K562 (cell line): ENCODE measurements around the gene TPO. TPM values are rescaled to one million over a fixed set of nuclear protein-coding genes. Genes with fewer than 3 reads are reported as not detected.

Experiments used
- ATAC-seq: fragments of 200-7000 bp; cut with Tn5 transposase; 3 replicates; pipeline ENCODE4 v1.9.1; 2020; ENCODE audit warnings: moderate library complexity
- BruUV-seq: library from RNA; stranded (reverse); fragments of 400-500 nt; replicated peaks from 2 replicates; lab custom pipeline; 2021; lab: Mats Ljungman, UMichigan
- CTCF ChIA-PET: fragments of 300-600 bp; formaldehyde crosslinking; extraction: SDS; loops from one replicate; lab custom pipeline; 2021; ENCODE audit warnings: low intra/inter-chr PET ratio; lab: Yijun Ruan, JAX
- POLR2A ChIA-PET: fragments of 300-600, 350-650 bp; sonication (Branson Sonifier 250); formaldehyde crosslinking; extraction: SDS; loops from one replicate; lab custom pipeline; 2021; ENCODE audit warnings: antibody characterized with exemption, inconsistent platforms; lab: Yijun Ruan, JAX
- DNase-seq, 4 experiments: peaks; one replicate each; pipeline versions ENCODE4 v3.0.0 to v3.0.0-alpha.2; 2011 to 2018; ENCODE audit warnings: low spot score in 3 of 4, mixed read lengths in 3 of 4; ENCODE audit errors: extremely low read depth in 1 of 4
- FAIRE-seq: peaks from 2 replicates; lab custom pipeline; 2011; peaks lifted over from hg19 to GRCh38; lab: Jason Lieb, UNC
- H2AFZ ChIP-seq: 2 replicates; pipeline ENCODE4 v1.6.0; 2011; ENCODE audit warnings: low read depth, low read length, control low read depth, inconsistent platforms
- H3K27ac ChIP-seq: fragments of 200-600 bp; 3 replicates; pipeline ENCODE4 v1.8.0; 2011; ENCODE audit warnings: low read depth, mild to moderate bottlenecking, control low read depth, inconsistent platforms, low read length, moderate library complexity, mixed read lengths; ENCODE audit errors: extremely low read depth
- H3K27me3 ChIP-seq, 2 experiments: fragments of 300-600 bp in 1 of 2; 2 replicates in 1 of 2; 3 replicates in 1 of 2; pipeline versions ENCODE4 v1.6.0 to v1.8.0; 2011; ENCODE audit warnings: inconsistent platforms in 2 of 2, low read length in 2 of 2, mild to moderate bottlenecking in 1 of 2, mixed read lengths in 1 of 2, moderate library complexity in 1 of 2; ENCODE audit not compliant: control insufficient read depth in 2 of 2, insufficient read depth in 2 of 2
- H3K36me3 ChIP-seq: fragments of 300-600 bp; 3 replicates; pipeline ENCODE4 v1.8.0; 2011; ENCODE audit warnings: mild to moderate bottlenecking, low read length, inconsistent platforms; ENCODE audit not compliant: control insufficient read depth, insufficient read depth
- H3K4me1 ChIP-seq, 2 experiments: fragments of 200-600 bp in 1 of 2; replicated peaks in 1 of 2; 2 replicates in 1 of 2; 3 replicates in 1 of 2; pipeline versions ENCODE4 v1.5.1 to v1.8.0; 2011; ENCODE audit warnings: inconsistent platforms in 2 of 2, low read length in 2 of 2, mild to moderate bottlenecking in 1 of 2, mixed read lengths in 1 of 2, moderate library complexity in 1 of 2; ENCODE audit not compliant: control insufficient read depth in 2 of 2, insufficient read depth in 2 of 2
- H3K4me2 ChIP-seq: 2 replicates; pipeline ENCODE4 v1.6.1; 2011; ENCODE audit warnings: low read length, control low read depth, inconsistent platforms, mixed read lengths; ENCODE audit not compliant: insufficient read depth
- H3K4me3 ChIP-seq: fragments of 200-600 bp; sonication (generic), shearing (Covaris generic); 2 replicates; pipeline ENCODE4 v1.5.1; 2016; ENCODE audit warnings: control low read depth, inconsistent platforms
- H3K79me2 ChIP-seq: fragments of 200-600 bp; 3 replicates; pipeline ENCODE4 v1.8.0; 2011; ENCODE audit warnings: low read length, inconsistent platforms; ENCODE audit not compliant: control insufficient read depth, insufficient read depth
- H3K9ac ChIP-seq, 2 experiments: 2 replicates each; pipeline versions ENCODE4 v1.6.0 to v1.6.1; 2011; ENCODE audit warnings: low read depth in 2 of 2, low read length in 2 of 2, control low read depth in 1 of 2, inconsistent platforms in 1 of 2, mild to moderate bottlenecking in 1 of 2, mixed read lengths in 1 of 2; ENCODE audit not compliant: insufficient read depth in 1 of 2
- H3K9me1 ChIP-seq: one replicate; pipeline ENCODE4 v1.6.0; 2011; ENCODE audit warnings: inconsistent platforms, mild to moderate bottlenecking, low read length, moderate library complexity; ENCODE audit not compliant: control insufficient read depth, insufficient read depth
- H3K9me3 ChIP-seq: replicated peaks from 2 replicates; pipeline ENCODE4 v1.5.1; 2011; ENCODE audit warnings: low read depth, low read length, inconsistent platforms; ENCODE audit not compliant: control insufficient read depth, insufficient read depth
- H4K20me1 ChIP-seq: replicated peaks from 2 replicates; pipeline ENCODE4 v1.6.1; 2011; ENCODE audit warnings: low read length, inconsistent platforms, mixed read lengths; ENCODE audit not compliant: control insufficient read depth, insufficient read depth
- CBX3 ChIP-seq, 2 experiments: IDR thresholded peaks; 1 replicate in 1 of 2; 2 replicates in 1 of 2; pipeline ENCODE4 v1.6.1; 2012; ENCODE audit warnings: inconsistent platforms in 2 of 2, low read length in 2 of 2, borderline replicate concordance in 1 of 2, control low read depth in 1 of 2
- COPS2 ChIP-seq: fragments of 450-650 bp; conservative IDR thresholded peaks from 2 replicates; pipeline ENCODE4 v1.6.1; 2016; ENCODE audit warnings: mild to moderate bottlenecking, moderate library complexity
- E4F1 ChIP-seq: fragments of 250-450 bp; sonication (Bioruptor Pico); IDR thresholded peaks from 2 replicates; pipeline ENCODE4 v1.5.0; 2021; ENCODE audit warnings: mild to moderate bottlenecking, borderline replicate concordance
- HDAC8 ChIP-seq: fragments of 450-650 bp; IDR thresholded peaks from 2 replicates; pipeline ENCODE4 v1.6.1; 2016; ENCODE audit warnings: mild to moderate bottlenecking, missing genetic modification characterization, moderate library complexity, missing compliant biosample characterization
- MECOM ChIP-seq: fragments of 250-450 bp; sonication (Bioruptor Pico); IDR thresholded peaks from 2 replicates; pipeline ENCODE4 v1.8.0; 2022; ENCODE audit warnings: inconsistent platforms
- RAD51 ChIP-seq: fragments of 450-650 bp; IDR thresholded peaks from 2 replicates; pipeline ENCODE4 v1.7.1; 2016; ENCODE audit warnings: low read depth, mild to moderate bottlenecking, borderline replicate concordance
- RNF219 ChIP-seq: fragments of 250-450 bp; sonication (Bioruptor Pico); IDR thresholded peaks from 2 replicates; pipeline ENCODE4 v1.5.0; 2022; ENCODE audit warnings: mild to moderate bottlenecking
- SPI1 ChIP-seq: IDR thresholded peaks from 2 replicates; pipeline ENCODE4 v1.6.1; 2011; ENCODE audit warnings: low read depth, low read length, control low read depth, borderline replicate concordance
- VEZF1 ChIP-seq: fragments of 200-800 bp; sonication (Bioruptor generic); IDR thresholded peaks from 2 replicates; pipeline ENCODE4 v1.6.1; 2017; ENCODE audit warnings: missing genetic modification characterization, missing compliant biosample characterization
- ZNF146 ChIP-seq: IDR thresholded peaks from one replicate; pipeline ENCODE4 v1.6.1; 2018; ENCODE audit warnings: missing compliant biosample characterization; ENCODE audit not compliant: unreplicated experiment
- ZNF551 ChIP-seq: fragments of 250-450 bp; sonication (Bioruptor Pico); IDR thresholded peaks from 2 replicates; pipeline ENCODE4 v1.5.0; 2021; ENCODE audit warnings: mild to moderate bottlenecking, moderate library complexity
- ZNF639 ChIP-seq, 2 experiments: fragments of 200-800 bp in 1 of 2; sonication (Bioruptor generic) in 1 of 2; sonication (generic) in 1 of 2; formaldehyde crosslinking in 1 of 2; IDR thresholded peaks in 1 of 2; conservative IDR thresholded peaks in 1 of 2; 2 replicates each; pipeline versions ENCODE4 v1.5.0 to v1.6.1; 2016 to 2020; ENCODE audit warnings: missing compliant biosample characterization in 1 of 2, missing genetic modification characterization in 1 of 2, missing genetic modification reagents in 1 of 2
- WGBS: fragments of 100-300 bp; shearing (Covaris generic); methylation state at CpG from one replicate; pipeline ENCODE4 v1.1.6; 2016; ENCODE audit warnings: low coverage, mixed read lengths; ENCODE audit not compliant: insufficient coverage; ENCODE audit errors: missing lambda C conversion rate; 5-methylcytosine and 5-hydroxymethylcytosine counted together
- in situ Hi-C: fragments of 300-500 bp; cut with MboI; formaldehyde crosslinking; loops from 4 replicates; pipeline ENCODE4 v1.15.0; 2018; ENCODE audit warnings: inconsistent platforms, mixed read lengths
- intact Hi-C: fragments of 100-400 bp; cut with micrococcal nuclease; formaldehyde crosslinking; loops from 2 replicates; pipeline ENCODE4 v1.14.2; 2022
- polyA plus RNA-seq, 8 experiments: library from polyadenylated mRNA; depleted of rRNA in 4 of 8; stranded (reverse) in 5 of 8; unstranded in 3 of 8; fragments of >200 nt; fragmentation: Nextera tagmentation in 2 of 8; fragmentation: Illumina TruSeq in 1 of 8; extraction: Ambion mirVana in 2 of 8; extraction: Trizol in 1 of 8; gene quantifications; 2 replicates each; pipeline versions ENCODE4 v1.2.1 to v1.2.3, GENCODE V29; 2011 to 2014; ENCODE audit warnings: inconsistent platforms in 1 of 8, missing spikeins in 1 of 8
- total RNA-seq, 7 experiments: library from RNA; depleted of rRNA in 6 of 7; stranded (reverse); fragments of >200 nt in 6 of 7; fragmentation: Illumina TruSeq in 2 of 7; extraction: Trizol in 2 of 7; gene quantifications; 2 replicates each; pipeline versions ENCODE4 v1.2.1 to v1.2.3, GENCODE V29; 2011 to 2021; ENCODE audit warnings: low replicate concordance in 1 of 7

TPO gene
- total and polyA plus RNA-seq, 9 of the 15 experiments (the other 6 are each of a cell fraction or from before 2014, with no cell fraction given): not detected

- Histone ChIP-seq H3K9ac (no peak overlapping the region), H3K4me3 (no peak overlapping the region), H3K36me3 (no peaks in the 10 kb centered on the region), H2AFZ (no peak overlapping the region), H3K9me3 (no peaks in the 10 kb centered on the region), H3K4me2 (no peak overlapping the region), H4K20me1 (no peaks in the 10 kb centered on the region), H3K4me1 (no peaks in the 10 kb centered on the region), H3K27me3 (peaks cover 7 to 45% of the 10 kb centered on the region in 2 experiments; a peak in 4 of 5 replicates), H3K79me2 (no peaks in the 10 kb centered on the region), H3K9me1 (no peaks in the 10 kb centered on the region), H3K27ac (no peak overlapping the region)
- intact Hi-C loops (no loop called here), in situ Hi-C loops (no loop called here)
- no peak for FAIRE-seq
- ChIA-PET CTCF (no interaction called here), POLR2A (interaction anchor here (0.6 kb wide), 1 partner anchor 83 kb away, joined by 3 read pairs; no protein-coding TSS in a partner anchor)
- ATAC-seq: no peak
- no peak for DNase-seq
- BruUV-seq: no TSS peak
- WGBS: 0% methylated on average over 9 of the region's 17 CpGs
- TF ChIP-seq E4F1 (CRISPR knock-in tag) (no peak), COPS2 (no peak), VEZF1 (CRISPR knock-in tag) (no peak), RNF219 (no peak), HDAC8 (tag) (no peak), ZNF639 (CRISPR knock-in tag; conservative IDR thresholded peaks at IDR 0.05 in 1 of 2, IDR thresholded peaks at IDR 0.05 in 1 of 2) (no peak), SPI1 (no peak), MECOM (CRISPR knock-in tag) (no peak), RAD51 (no peak), ZNF146 (CRISPR knock-in tag) (no peak), ZNF551 (CRISPR knock-in tag) (no peak), CBX3 (IDR thresholded peaks at IDR 0.05; ENCODE audit: borderline replicate concordance in 1 of 2, low read length in 2 of 2) (no peak)
Observed at GRCh38 chr2:1585635-1586034, 172.4 kb downstream of the TPO start.
